Caco-2 (cell line): ENCODE results near the gene ZBTB1. TPM values are rescaled to one million over a fixed set of nuclear protein-coding genes. Genes with fewer than 3 reads are reported as not detected.

ENCODE experiments used
- BruUV-seq: library from RNA; stranded (reverse); fragments of 400-500 nt; replicated peaks from 2 replicates; lab custom pipeline; 2021; lab: Mats Ljungman, UMichigan
- CTCF ChIA-PET: fragments of 300-600 bp; sonication (Branson Sonifier 250); formaldehyde crosslinking; loops from one replicate; lab custom pipeline; 2022; ENCODE audit warnings: antibody characterized with exemption; lab: Charles Lee
- POLR2A ChIA-PET: fragments of 300-600 bp; sonication (Branson Sonifier 250); formaldehyde crosslinking; loops from one replicate; lab custom pipeline; 2022; ENCODE audit warnings: antibody characterized with exemption; lab: Charles Lee
- DNase-seq, 2 experiments: peaks; one replicate each; pipeline versions ENCODE4 v3.0.0 to v3.0.0-alpha.2; 2020 to 2022
- H3K27me3 ChIP-seq: replicated peaks from 2 replicates; pipeline ENCODE4 v1.6.0; 2011; ENCODE audit warnings: low read length; ENCODE audit not compliant: control insufficient read depth, insufficient read depth
- H3K36me3 ChIP-seq: 2 replicates; pipeline ENCODE4 v1.5.1; 2011; ENCODE audit warnings: low read length; ENCODE audit not compliant: control insufficient read depth, insufficient read depth
- H3K4me1 ChIP-seq: fragments of 250-450 bp; sonication (Bioruptor Pico); 2 replicates; pipeline ENCODE4 v1.5.1; 2020; ENCODE audit warnings: mild to moderate bottlenecking
- H3K4me3 ChIP-seq: 2 replicates; pipeline ENCODE4 v1.5.1; 2011; ENCODE audit warnings: low read depth, mild to moderate bottlenecking, control low read depth, low read length
- H3K9me3 ChIP-seq: fragments of 250-450 bp; sonication (Bioruptor Pico); 2 replicates; pipeline ENCODE4 v1.5.1; 2020; ENCODE audit warnings: mild to moderate bottlenecking, moderate library complexity
- H3K27ac Mint-ChIP-seq: one replicate; pipeline ENCODE4 v1.8.0; 2022; ENCODE audit warnings: mixed read lengths; ENCODE audit not compliant: unreplicated experiment
- H3K27me3 Mint-ChIP-seq: one replicate; pipeline ENCODE4 v1.8.0; 2022; ENCODE audit warnings: mixed read lengths; ENCODE audit not compliant: insufficient read depth, unreplicated experiment
- H3K36me3 Mint-ChIP-seq: one replicate; pipeline ENCODE4 v1.8.0; 2022; ENCODE audit warnings: mild to moderate bottlenecking, mixed read lengths; ENCODE audit not compliant: insufficient read depth, unreplicated experiment
- H3K4me1 Mint-ChIP-seq: one replicate; pipeline ENCODE4 v1.8.0; 2022; ENCODE audit warnings: low read depth, mixed read lengths; ENCODE audit not compliant: unreplicated experiment
- H3K4me3 Mint-ChIP-seq: one replicate; pipeline ENCODE4 v1.8.0; 2022; ENCODE audit warnings: mild to moderate bottlenecking, moderate library complexity, mixed read lengths; ENCODE audit not compliant: unreplicated experiment
- H3K9me3 Mint-ChIP-seq: one replicate; pipeline ENCODE4 v1.8.0; 2022; ENCODE audit warnings: mixed read lengths; ENCODE audit not compliant: unreplicated experiment
- intact Hi-C: fragments of 100-400 bp; cut with micrococcal nuclease; formaldehyde crosslinking; loops from one replicate; pipeline ENCODE4 v1.10.0; 2022; ENCODE audit not compliant: unreplicated experiment
- total RNA-seq: library from RNA; stranded (reverse); gene quantifications from 2 replicates; pipeline ENCODE4 v1.2.3, GENCODE V29; 2022
- TF ChIP-seq, protein P1 (sequence below), 2 experiments: fragments of 200-600 bp in 1 of 2; IDR thresholded peaks; 1 replicate in 1 of 2; 2 replicates in 1 of 2; pipeline versions ENCODE4 v1.5.1 to v1.8.0; 2011 to 2022; ENCODE audit warnings: antibody characterized with exemption in 1 of 2, control low read depth in 1 of 2, inconsistent platforms in 1 of 2, low read depth in 1 of 2, low read length in 1 of 2, mild to moderate bottlenecking in 1 of 2, moderate library complexity in 1 of 2; ENCODE audit not compliant: insufficient read depth in 1 of 2, severe bottlenecking in 1 of 2, unreplicated experiment in 1 of 2

Gene ZBTB1
- total RNA-seq, 1 experiment from 2014 or later: 34.3 TPM

DNA sequence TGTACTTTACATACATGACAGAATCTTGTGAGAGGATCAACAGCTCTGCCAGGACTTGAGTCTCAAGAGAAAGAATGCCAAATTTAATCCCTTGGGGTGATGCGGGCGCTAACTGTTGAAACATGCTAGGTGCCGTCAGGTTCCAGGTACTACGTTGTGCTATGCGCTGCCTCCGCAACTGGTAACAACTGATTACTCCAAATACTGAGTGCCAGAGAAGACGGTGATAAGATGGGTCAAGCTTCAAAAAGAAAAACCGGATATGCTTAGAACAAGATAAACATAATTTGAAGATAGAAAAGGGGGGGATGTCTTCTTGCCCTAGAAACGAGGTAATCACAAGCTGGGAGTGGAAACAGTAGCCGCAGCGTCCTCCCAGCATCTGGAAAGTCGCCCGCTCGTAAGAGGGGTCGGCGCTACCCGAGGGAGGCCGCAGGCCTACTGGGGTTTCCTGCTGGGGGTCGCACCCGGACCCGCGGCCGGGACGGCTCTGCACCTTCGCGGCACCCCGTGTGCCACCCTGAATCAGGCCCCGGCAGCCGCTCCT is 1.6 kb upstream of the ZBTB1 start:
- BruUV-seq: no TSS peak
- POLR2A ChIA-PET: interaction anchor here (0.6 to 1.0 kb wide), 3 partner anchors 40 to 115 kb away, joined by 4 to 10 read pairs (median 4); no protein-coding TSS in a partner anchor
- Histone ChIP-seq H3K4me3 (peak overlapping the region; percentile 97), H3K27me3 (no peaks in the 10 kb centered on the region), H3K36me3 (no peaks in the 10 kb centered on the region), H3K4me1 (peaks cover 25% of the 10 kb centered on the region), H3K9me3 (no peaks in the 10 kb centered on the region)
- Mint-ChIP-seq H3K4me1 (peaks cover 11% of the 10 kb centered on the region), H3K27me3 (no peaks in the 10 kb centered on the region), H3K27ac (peak overlapping the region; percentile 81), H3K9me3 (no peaks in the 10 kb centered on the region), H3K4me3 (peak overlapping the region; percentile 78), H3K36me3 (peaks cover 43% of the 10 kb centered on the region)
- TF ChIP-seq, protein P1, sequence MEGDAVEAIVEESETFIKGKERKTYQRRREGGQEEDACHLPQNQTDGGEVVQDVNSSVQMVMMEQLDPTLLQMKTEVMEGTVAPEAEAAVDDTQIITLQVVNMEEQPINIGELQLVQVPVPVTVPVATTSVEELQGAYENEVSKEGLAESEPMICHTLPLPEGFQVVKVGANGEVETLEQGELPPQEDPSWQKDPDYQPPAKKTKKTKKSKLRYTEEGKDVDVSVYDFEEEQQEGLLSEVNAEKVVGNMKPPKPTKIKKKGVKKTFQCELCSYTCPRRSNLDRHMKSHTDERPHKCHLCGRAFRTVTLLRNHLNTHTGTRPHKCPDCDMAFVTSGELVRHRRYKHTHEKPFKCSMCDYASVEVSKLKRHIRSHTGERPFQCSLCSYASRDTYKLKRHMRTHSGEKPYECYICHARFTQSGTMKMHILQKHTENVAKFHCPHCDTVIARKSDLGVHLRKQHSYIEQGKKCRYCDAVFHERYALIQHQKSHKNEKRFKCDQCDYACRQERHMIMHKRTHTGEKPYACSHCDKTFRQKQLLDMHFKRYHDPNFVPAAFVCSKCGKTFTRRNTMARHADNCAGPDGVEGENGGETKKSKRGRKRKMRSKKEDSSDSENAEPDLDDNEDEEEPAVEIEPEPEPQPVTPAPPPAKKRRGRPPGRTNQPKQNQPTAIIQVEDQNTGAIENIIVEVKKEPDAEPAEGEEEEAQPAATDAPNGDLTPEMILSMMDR (IDR thresholded peaks at IDR 0.05; ENCODE audit: insufficient read depth in 1 of 2, low read depth in 1 of 2, low read length in 1 of 2, severe bottlenecking in 1 of 2, unreplicated experiment in 1 of 2): no peak
- peak in 1 of 2 experiments; percentile 24 for DNase-seq
- intact Hi-C loops: loop anchor here (1.0 to 10.0 kb wide), 4 partner anchors 38 to 392 kb away; partner anchors contain the start of genes AKAP5 and MTHFD1
- CTCF ChIA-PET: interaction anchor here (0.6 kb wide), 1 partner anchor 467 kb away, joined by 4 read pairs; no protein-coding TSS in a partner anchor

DNA sequence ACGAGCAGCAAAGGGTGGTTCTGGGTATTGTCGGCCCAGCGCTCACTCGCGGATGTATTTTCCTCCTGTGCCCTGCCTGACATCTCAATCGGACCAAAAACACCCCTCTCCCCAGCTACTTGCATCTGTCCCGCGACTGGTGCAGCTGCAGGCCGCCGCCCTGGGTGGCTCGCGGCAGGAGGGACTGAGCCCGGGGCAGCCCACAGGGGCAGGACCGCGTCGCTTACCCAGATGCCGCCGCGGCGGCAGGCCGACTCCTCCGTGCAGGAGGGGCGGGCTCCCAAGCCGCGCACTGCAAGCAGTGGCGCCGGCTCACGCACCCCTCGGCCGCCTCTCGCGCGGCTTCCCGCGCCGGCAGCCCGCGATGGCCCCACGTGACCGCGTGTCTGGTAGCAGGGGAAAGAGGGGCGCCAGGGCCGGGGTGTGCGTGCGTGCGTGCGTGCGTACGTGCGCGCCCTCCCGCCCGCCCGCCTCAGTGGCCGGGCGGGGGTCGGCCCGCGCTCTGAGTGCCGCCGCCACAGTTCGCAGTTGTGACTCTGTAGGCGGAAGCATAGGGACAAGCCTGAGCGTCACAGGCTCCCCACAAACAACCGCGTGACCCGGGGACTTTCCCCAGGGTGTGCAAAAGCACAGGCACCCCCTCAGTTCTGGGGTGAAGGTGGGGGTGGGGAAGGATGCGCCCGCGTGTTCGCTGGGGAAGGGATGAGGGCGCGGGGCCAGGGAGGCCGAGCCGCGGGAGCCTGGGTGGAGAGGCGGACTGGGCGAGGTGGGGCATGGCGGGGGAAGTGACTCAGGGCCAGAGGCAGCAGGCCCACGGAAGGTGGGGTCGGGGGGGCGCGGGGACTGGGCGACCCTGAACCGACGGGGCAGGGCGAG is 898 bp upstream of the ZBTB1 start, which contains the start of gene ZBTB25:
ZBTB25 (minus strand) TSS at position 405 of the 876 bp plus-strand sequence. CDS start 13,305 bp downstream, outside the sequence.
- no TSS peak for BruUV-seq
- Histone ChIP-seq H3K4me3 (peak within 1 kb of the TSS; percentile 97), H3K4me1 (peaks cover 29% of the 10 kb centered on the region), H3K36me3 (no peaks in the 10 kb centered on the region), H3K9me3 (no peaks in the 10 kb centered on the region), H3K27me3 (no peaks in the 10 kb centered on the region)
- ChIA-PET CTCF (interaction anchor here (0.6 to 0.7 kb wide), 4 partner anchors 37 to 928 kb away, joined by 4 to 5 read pairs (median 4); partner anchors contain the start of gene HSPA2), POLR2A (interaction anchor here (0.6 to 1.7 kb wide), 11 partner anchors 18 to 862 kb away, joined by 3 to 14 read pairs (median 6); partner anchors contain the start of genes MTHFD1, PLEKHG3 and WDR89)
- Mint-ChIP-seq H3K36me3 (peaks cover 43% of the 10 kb centered on the region), H3K4me1 (peaks cover 16% of the 10 kb centered on the region), H3K27ac (peak within 1 kb of the TSS; percentile 81), H3K9me3 (no peaks in the 10 kb centered on the region), H3K4me3 (peak within 1 kb of the TSS; percentile 78), H3K27me3 (no peaks in the 10 kb centered on the region)
- DNase-seq: peak; percentile 93 to 95
- TF ChIP-seq, protein P1 (IDR thresholded peaks at IDR 0.05; ENCODE audit: insufficient read depth in 1 of 2, low read depth in 1 of 2, low read length in 1 of 2, severe bottlenecking in 1 of 2, unreplicated experiment in 1 of 2): no peak
- intact Hi-C loops: loop anchor here (1.0 to 10.0 kb wide), 5 partner anchors 38 to 391 kb away; partner anchors contain the start of genes AKAP5, MTHFD1 and PLEKHG3
